ENCODE measurements around the gene KCNK2. TPM values are rescaled to one million over a fixed set of nuclear protein-coding genes. Genes with fewer than 3 reads are reported as not detected.

Gene KCNK2
- total RNA-seq, 1 experiment from 2014 or later: 0.15 TPM

DNA sequence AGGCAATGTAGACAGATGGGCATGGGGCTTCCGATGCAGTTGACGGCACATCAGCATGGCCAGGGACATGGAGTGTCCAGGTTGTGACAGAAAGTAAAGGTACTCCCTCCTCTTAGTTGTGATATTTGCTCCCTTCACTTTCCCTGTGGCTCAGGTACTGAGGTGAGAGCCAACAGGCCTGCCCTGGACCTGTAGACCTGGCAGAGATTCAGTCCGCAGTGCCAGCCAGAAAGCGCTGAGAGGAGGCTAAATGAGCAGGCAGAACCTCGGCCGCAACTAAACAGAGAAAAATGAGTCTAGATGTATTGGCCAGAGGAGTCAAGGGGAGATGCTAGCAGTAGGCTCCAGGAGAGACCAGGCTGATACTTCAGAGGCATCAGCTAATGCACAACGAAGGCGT is 22.6 kb upstream of the KCNK2 start:
- TF ChIP-seq GABPB1 (CRISPR knock-in tag; IDR thresholded peaks at IDR 0.05) (no peak), RELA (CRISPR knock-in tag; IDR thresholded peaks at IDR 0.05; ENCODE audit: borderline replicate concordance) (no peak)
- TF ChIP-seq, protein P1, sequence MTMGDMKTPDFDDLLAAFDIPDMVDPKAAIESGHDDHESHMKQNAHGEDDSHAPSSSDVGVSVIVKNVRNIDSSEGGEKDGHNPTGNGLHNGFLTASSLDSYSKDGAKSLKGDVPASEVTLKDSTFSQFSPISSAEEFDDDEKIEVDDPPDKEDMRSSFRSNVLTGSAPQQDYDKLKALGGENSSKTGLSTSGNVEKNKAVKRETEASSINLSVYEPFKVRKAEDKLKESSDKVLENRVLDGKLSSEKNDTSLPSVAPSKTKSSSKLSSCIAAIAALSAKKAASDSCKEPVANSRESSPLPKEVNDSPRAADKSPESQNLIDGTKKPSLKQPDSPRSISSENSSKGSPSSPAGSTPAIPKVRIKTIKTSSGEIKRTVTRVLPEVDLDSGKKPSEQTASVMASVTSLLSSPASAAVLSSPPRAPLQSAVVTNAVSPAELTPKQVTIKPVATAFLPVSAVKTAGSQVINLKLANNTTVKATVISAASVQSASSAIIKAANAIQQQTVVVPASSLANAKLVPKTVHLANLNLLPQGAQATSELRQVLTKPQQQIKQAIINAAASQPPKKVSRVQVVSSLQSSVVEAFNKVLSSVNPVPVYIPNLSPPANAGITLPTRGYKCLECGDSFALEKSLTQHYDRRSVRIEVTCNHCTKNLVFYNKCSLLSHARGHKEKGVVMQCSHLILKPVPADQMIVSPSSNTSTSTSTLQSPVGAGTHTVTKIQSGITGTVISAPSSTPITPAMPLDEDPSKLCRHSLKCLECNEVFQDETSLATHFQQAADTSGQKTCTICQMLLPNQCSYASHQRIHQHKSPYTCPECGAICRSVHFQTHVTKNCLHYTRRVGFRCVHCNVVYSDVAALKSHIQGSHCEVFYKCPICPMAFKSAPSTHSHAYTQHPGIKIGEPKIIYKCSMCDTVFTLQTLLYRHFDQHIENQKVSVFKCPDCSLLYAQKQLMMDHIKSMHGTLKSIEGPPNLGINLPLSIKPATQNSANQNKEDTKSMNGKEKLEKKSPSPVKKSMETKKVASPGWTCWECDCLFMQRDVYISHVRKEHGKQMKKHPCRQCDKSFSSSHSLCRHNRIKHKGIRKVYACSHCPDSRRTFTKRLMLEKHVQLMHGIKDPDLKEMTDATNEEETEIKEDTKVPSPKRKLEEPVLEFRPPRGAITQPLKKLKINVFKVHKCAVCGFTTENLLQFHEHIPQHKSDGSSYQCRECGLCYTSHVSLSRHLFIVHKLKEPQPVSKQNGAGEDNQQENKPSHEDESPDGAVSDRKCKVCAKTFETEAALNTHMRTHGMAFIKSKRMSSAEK (CRISPR knock-in tag; IDR thresholded peaks at IDR 0.05; ENCODE audit: borderline replicate concordance): no peak
- Mint-ChIP-seq H3K27me3 (ENCODE audit: low read depth) (no peaks in the 10 kb centered on the region), H3K36me3 (no peaks in the 10 kb centered on the region), H3K4me1 (peaks cover 24% of the 10 kb centered on the region), H3K9me3 (no peaks in the 10 kb centered on the region), H3K27ac (no peak overlapping the region), H3K4me3 (no peak overlapping the region)
- ChIA-PET POLR2A (no interaction called here), CTCF (no interaction called here)
- ATAC-seq: no peak
- DNase-seq (ENCODE audit: low spot score): no peak

DNA sequence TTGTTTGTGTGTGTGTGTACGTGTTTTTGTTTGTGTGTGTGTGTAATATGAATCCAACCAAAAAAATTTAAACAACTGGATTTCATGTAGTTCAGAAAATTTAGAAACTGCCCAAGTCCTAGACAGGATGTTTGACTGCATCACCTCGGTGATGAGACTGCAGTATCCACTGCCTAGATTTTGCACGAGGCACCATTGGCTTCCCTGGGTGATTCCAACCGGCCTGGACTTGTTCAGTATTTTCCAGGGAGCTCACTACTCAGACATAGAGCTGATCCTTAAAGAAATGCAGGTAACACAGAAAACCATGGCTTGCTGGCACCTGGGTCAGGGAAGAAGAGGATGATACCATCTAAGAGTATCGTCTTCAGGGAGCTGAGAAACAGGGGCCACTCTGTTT is 18.2 kb upstream of the KCNK2 start:
- TF ChIP-seq NFYB (CRISPR knock-in tag; conservative IDR thresholded peaks at IDR 0.05; ENCODE audit: low read depth) (no peak), ETV6 (CRISPR knock-in tag; IDR thresholded peaks at IDR 0.05) (no peak), ZBTB21 (CRISPR knock-in tag; IDR thresholded peaks at IDR 0.05; ENCODE audit: borderline replicate concordance) (no peak), JUN (CRISPR knock-in tag; IDR thresholded peaks at IDR 0.05) (no peak), ELF4 (CRISPR knock-in tag; IDR thresholded peaks at IDR 0.05; ENCODE audit: low read depth) (no peak), ESRRA (CRISPR knock-in tag; IDR thresholded peaks at IDR 0.05; ENCODE audit: borderline replicate concordance) (no peak), CREM (CRISPR knock-in tag; IDR thresholded peaks at IDR 0.05) (no peak), ZNF671 (CRISPR knock-in tag; IDR thresholded peaks at IDR 0.05) (no peak), CBFB (CRISPR knock-in tag; IDR thresholded peaks at IDR 0.05; ENCODE audit: low read depth) (no peak)
- TF ChIP-seq, protein P1 (CRISPR knock-in tag; IDR thresholded peaks at IDR 0.05; ENCODE audit: borderline replicate concordance): no peak
- CTCF ChIA-PET: interaction anchor here (1.1 kb wide), 1 partner anchor 12 kb away, joined by 5 read pairs; no protein-coding TSS in a partner anchor
- Mint-ChIP-seq H3K27me3 (ENCODE audit: low read depth) (no peaks in the 10 kb centered on the region), H3K9me3 (no peaks in the 10 kb centered on the region), H3K4me3 (no peak overlapping the region), H3K36me3 (no peaks in the 10 kb centered on the region), H3K27ac (no peak overlapping the region), H3K4me1 (no peaks in the 10 kb centered on the region)
- POLR2A ChIA-PET: no interaction called here
- DNase-seq (ENCODE audit: low spot score) (no peak), ATAC-seq (no peak)

DNA sequence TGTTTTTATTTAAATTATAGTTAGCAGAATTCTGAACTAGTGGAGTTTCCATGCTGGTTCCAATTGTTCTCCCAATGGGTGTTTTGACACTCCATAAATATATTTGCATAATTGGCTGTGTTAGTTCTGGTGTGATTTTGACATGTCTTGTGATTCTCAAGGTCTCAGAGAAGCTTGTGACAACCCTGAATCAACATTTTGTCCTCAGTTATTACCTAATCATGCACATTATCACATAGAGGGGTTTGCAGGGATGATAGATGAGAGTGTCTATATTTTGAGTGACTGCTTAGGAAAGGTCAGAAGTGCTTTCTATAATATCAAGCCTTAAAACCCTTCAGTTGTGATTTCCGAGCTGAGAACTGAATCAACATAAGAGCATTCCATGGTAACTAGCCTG is 11.5 kb upstream of the KCNK2 start:
- Mint-ChIP-seq H3K9me3 (peaks cover 8% of the 10 kb centered on the region; the same call in 1 of the 2 replicates), H3K4me3 (no peak overlapping the region), H3K4me1 (no peaks in the 10 kb centered on the region), H3K27me3 (ENCODE audit: low read depth) (no peaks in the 10 kb centered on the region), H3K36me3 (no peaks in the 10 kb centered on the region), H3K27ac (no peak overlapping the region)
- POLR2A ChIA-PET: no interaction called here
- CTCF ChIA-PET: no interaction called here
- ATAC-seq (no peak), DNase-seq (ENCODE audit: low spot score) (no peak)
- TF ChIP-seq SOX15 (CRISPR knock-in tag; IDR thresholded peaks at IDR 0.05): no peak
